SK-N-SH (cell line): Measurements from ENCODE around the gene GPR107. TPM values are rescaled to one million over a fixed set of nuclear protein-coding genes. Genes with fewer than 3 reads are reported as not detected.

Experiments
- CTCF ChIA-PET: fragments of 300-600, 350-600 bp; formaldehyde crosslinking; extraction: SDS; loops from one replicate; lab custom pipeline; 2021; lab: Yijun Ruan, JAX
- POLR2A ChIA-PET: fragments of 350-600 bp; sonication (Branson Sonifier 250); formaldehyde crosslinking; extraction: SDS; loops from one replicate; lab custom pipeline; 2020; ENCODE audit warnings: antibody characterized with exemption, inconsistent platforms; lab: Yijun Ruan, JAX
- DNase-seq: peaks from one replicate; pipeline ENCODE4 v3.0.0; 2012
- H2AFZ ChIP-seq: fragments of 200-600 bp; sonication (generic); 2 replicates; pipeline ENCODE4 v1.8.1; 2016; ENCODE audit warnings: antibody characterized with exemption, mild to moderate bottlenecking, low read depth
- H3F3A ChIP-seq: fragments of 200-600 bp; sonication (generic); replicated peaks from 2 replicates; pipeline ENCODE3; 2016; ENCODE audit warnings: antibody characterized with exemption, mild to moderate bottlenecking; ENCODE audit not compliant: insufficient read depth
- H3K27ac ChIP-seq, 2 experiments: fragments of 200-500 bp in 1 of 2; fragments of 200-600 bp in 1 of 2; sonication (Bioruptor generic) in 1 of 2; sonication (generic), shearing (Covaris generic) in 1 of 2; 2 replicates each; pipeline versions ENCODE4 v1.5.1 to v1.6.1; 2014 to 2016; ENCODE audit warnings: low read depth in 2 of 2, inconsistent platforms in 1 of 2, low read length in 1 of 2, mild to moderate bottlenecking in 1 of 2, mixed read lengths in 1 of 2
- H3K27me3 ChIP-seq: fragments of 200-600 bp; sonication (generic), shearing (Covaris generic); 2 replicates; pipeline ENCODE4 v1.6.1; 2016; ENCODE audit warnings: mixed run types; ENCODE audit not compliant: insufficient read depth
- H3K36me3 ChIP-seq, 2 experiments: fragments of 200-500 bp in 1 of 2; fragments of 200-600 bp in 1 of 2; sonication (Bioruptor generic) in 1 of 2; sonication (generic) in 1 of 2; replicated peaks in 1 of 2; 2 replicates each; pipeline versions ENCODE3 to v1.5.1; 2014 to 2016; ENCODE audit warnings: low read length in 1 of 2, mild to moderate bottlenecking in 1 of 2; ENCODE audit not compliant: insufficient read depth in 2 of 2, control insufficient read depth in 1 of 2
- H3K4me1 ChIP-seq, 2 experiments: fragments of 200-500 bp in 1 of 2; fragments of 200-600 bp in 1 of 2; sonication (Bioruptor generic) in 1 of 2; sonication (generic), shearing (Covaris generic) in 1 of 2; 2 replicates each; pipeline versions ENCODE4 v1.5.1 to v1.6.1; 2014 to 2016; ENCODE audit warnings: low read depth in 1 of 2, low read length in 1 of 2, mixed run types in 1 of 2; ENCODE audit not compliant: insufficient read depth in 2 of 2, control insufficient read depth in 1 of 2
- H3K4me2 ChIP-seq: fragments of 200-600 bp; sonication (generic), shearing (Covaris generic); 2 replicates; pipeline ENCODE4 v1.6.1; 2017; ENCODE audit warnings: mixed run types
- H3K4me3 ChIP-seq, 2 experiments: fragments of 200-500 bp in 1 of 2; fragments of 200-600 bp in 1 of 2; sonication (Bioruptor generic) in 1 of 2; sonication (generic), shearing (Covaris generic) in 1 of 2; 2 replicates each; pipeline versions ENCODE4 v1.5.1 to v1.8.1; 2014 to 2016; ENCODE audit warnings: low read depth in 2 of 2, inconsistent platforms in 1 of 2, low read length in 1 of 2, mild to moderate bottlenecking in 1 of 2, mixed read lengths in 1 of 2, moderate library complexity in 1 of 2
- H3K79me2 ChIP-seq: fragments of 200-600 bp; sonication (generic); 2 replicates; pipeline ENCODE4 v1.8.1; 2017; ENCODE audit warnings: mild to moderate bottlenecking; ENCODE audit not compliant: insufficient read depth
- H3K9ac ChIP-seq: fragments of 200-600 bp; sonication (generic); 2 replicates; pipeline ENCODE4 v1.6.1; 2017; ENCODE audit warnings: mixed run types
- H3K9me2 ChIP-seq: fragments of 200-600 bp; sonication (generic); 2 replicates; pipeline ENCODE4 v1.6.1; 2017; ENCODE audit warnings: mixed run types
- H3K9me3 ChIP-seq: fragments of 200-600 bp; sonication (generic); 2 replicates; pipeline ENCODE4 v1.6.1; 2017; ENCODE audit warnings: mixed run types, mild to moderate bottlenecking, moderate library complexity
- H4K20me1 ChIP-seq: fragments of 200-600 bp; sonication (generic); 2 replicates; pipeline ENCODE4 v1.6.1; 2017; ENCODE audit warnings: mild to moderate bottlenecking, mixed run types; ENCODE audit not compliant: insufficient read depth
- EZH2phosphoT487 ChIP-seq: fragments of 200-600 bp; sonication (generic); IDR thresholded peaks from 2 replicates; pipeline ENCODE4 v1.6.1; 2017; ENCODE audit warnings: low read depth, mixed run types, mild to moderate bottlenecking, antibody characterized with exemption, moderate library complexity, borderline replicate concordance
- IRF3 ChIP-seq: fragments of 150-350 bp; IDR thresholded peaks from 2 replicates; pipeline ENCODE4 v1.6.1; 2016; ENCODE audit warnings: mild to moderate bottlenecking, low read depth, low read length
- JUND ChIP-seq: IDR thresholded peaks from 2 replicates; pipeline ENCODE4 v1.4.0; 2012
- MEF2A ChIP-seq: IDR thresholded peaks from 2 replicates; pipeline ENCODE4 v1.4.0; 2012; ENCODE audit warnings: low read depth, borderline replicate concordance
- MXI1 ChIP-seq: IDR thresholded peaks from 2 replicates; pipeline ENCODE4 v1.6.1; 2012; ENCODE audit warnings: mild to moderate bottlenecking, low read depth, low read length, improper control_type of control experiment
- PBX3 ChIP-seq: IDR thresholded peaks from 2 replicates; pipeline ENCODE4; 2012
- TEAD4 ChIP-seq: IDR thresholded peaks from 2 replicates; pipeline ENCODE4 v1.4.0; 2012; ENCODE audit warnings: mild to moderate bottlenecking, borderline replicate concordance; ENCODE audit not compliant: insufficient read depth
- USF2 ChIP-seq: fragments of 150-350 bp; IDR thresholded peaks from 2 replicates; pipeline ENCODE4 v1.6.1; 2017; ENCODE audit warnings: antibody characterized with exemption, low read length, low read depth, borderline replicate concordance
- ZBTB33 ChIP-seq: IDR thresholded peaks from 2 replicates; pipeline ENCODE4 v1.4.0; 2012; ENCODE audit warnings: low read depth, borderline replicate concordance
- WGBS: methylation state at CpG from one replicate; pipeline ENCODE4 v1.1.6; 2017; ENCODE audit warnings: low lambda C conversion rate; 5-methylcytosine and 5-hydroxymethylcytosine counted together
- polyA plus RNA-seq, 3 experiments: library from polyadenylated mRNA; depleted of rRNA; stranded (reverse); fragments of >200 nt; gene quantifications; 2 replicates each; pipeline ENCODE4 v1.2.3, GENCODE V29; 2012

The GPR107 gene
- polyA plus RNA-seq, 1 of the 3 experiments (the other 2 are of a cell fraction), result 23.0 TPM

- no peak for TF ChIP-seq ZBTB33
- TF ChIP-seq MEF2A, result no peak
- no peak for TF ChIP-seq EZH2phosphoT487
- peak; percentile 33; the same call in 1 of the 2 replicates for TF ChIP-seq TEAD4
- TF ChIP-seq USF2, result no peak
- TF ChIP-seq PBX3, result no peak
These were observed 97.2 kb downstream of the GPR107 start (continued) for GRCh38 chr9:130150779-130151382.

- TF ChIP-seq JUND (no peak), IRF3 (no peak), PBX3 (no peak), MXI1 (no peak)
- TF ChIP-seq, all 33 proteins: peak for 0
- 100% methylated on average over 3 of the region's 3 CpGs for WGBS
- CTCF ChIA-PET, result interaction anchor here (1.7 kb wide), 1 partner anchor 81 kb away, joined by 4 read pairs; no protein-coding TSS in a partner anchor
These were observed 101.1 kb downstream of the GPR107 start for GRCh38 chr9:130154816-130155215.

More at GRCh38 chr9:130154816-130155215, 101.1 kb downstream of the GPR107 start:
- Histone ChIP-seq H3F3A (no peaks in the 10 kb centered on the region), H2AFZ (no peak overlapping the region), H3K9ac (no peak overlapping the region), H3K9me2 (no peaks in the 10 kb centered on the region), H3K36me3 (no peaks in the 10 kb centered on the region), H3K27me3 (no peaks in the 10 kb centered on the region), H3K79me2 (no peaks in the 10 kb centered on the region), H3K9me3 (no peaks in the 10 kb centered on the region), H3K27ac (no peak overlapping the region), H3K4me3 (no peak overlapping the region), H3K4me1 (no peaks in the 10 kb centered on the region; a peak in 1 of 4 replicates), H3K4me2 (no peak overlapping the region), H4K20me1 (no peaks in the 10 kb centered on the region)
- POLR2A ChIA-PET, result interaction anchor here (0.6 kb wide), 1 partner anchor 103 kb away, joined by 4 read pairs; no protein-coding TSS in a partner anchor
- DNase-seq, result no peak
